ENCODE results near the gene B3GNT9. TPM values are rescaled to one million over a fixed set of nuclear protein-coding genes. Genes with fewer than 3 reads are reported as not detected.

B3GNT9 gene
- total RNA-seq, 4 donors from 2014 or later, result 2.5 to 4.0 (median 3.5) TPM

GRCh38 chr16:67165121-67166078, 14.6 kb upstream of the B3GNT9 start:
- Histone ChIP-seq H3K4me3 (peak overlapping the region in 2 of 4 donors; percentile 39 to 57), H3K27ac (peak overlapping the region in 2 of 4 donors; percentile 7 to 31), H3K9me3 (no peaks in the 10 kb centered on the region), H3K27me3 (peaks cover 0 to 3% of the 10 kb centered on the region in 2 donors), H3K36me3 (no peaks in the 10 kb centered on the region), H3K4me1 (peaks cover 14 to 64% (median 43%) of the 10 kb centered on the region in 4 donors)
- DNase-seq, result peak in 1 of 3 donors; percentile 48
- TF ChIP-seq POLR2A (IDR thresholded peaks at IDR 0.05), result no peak
- TF ChIP-seq, protein P1, sequence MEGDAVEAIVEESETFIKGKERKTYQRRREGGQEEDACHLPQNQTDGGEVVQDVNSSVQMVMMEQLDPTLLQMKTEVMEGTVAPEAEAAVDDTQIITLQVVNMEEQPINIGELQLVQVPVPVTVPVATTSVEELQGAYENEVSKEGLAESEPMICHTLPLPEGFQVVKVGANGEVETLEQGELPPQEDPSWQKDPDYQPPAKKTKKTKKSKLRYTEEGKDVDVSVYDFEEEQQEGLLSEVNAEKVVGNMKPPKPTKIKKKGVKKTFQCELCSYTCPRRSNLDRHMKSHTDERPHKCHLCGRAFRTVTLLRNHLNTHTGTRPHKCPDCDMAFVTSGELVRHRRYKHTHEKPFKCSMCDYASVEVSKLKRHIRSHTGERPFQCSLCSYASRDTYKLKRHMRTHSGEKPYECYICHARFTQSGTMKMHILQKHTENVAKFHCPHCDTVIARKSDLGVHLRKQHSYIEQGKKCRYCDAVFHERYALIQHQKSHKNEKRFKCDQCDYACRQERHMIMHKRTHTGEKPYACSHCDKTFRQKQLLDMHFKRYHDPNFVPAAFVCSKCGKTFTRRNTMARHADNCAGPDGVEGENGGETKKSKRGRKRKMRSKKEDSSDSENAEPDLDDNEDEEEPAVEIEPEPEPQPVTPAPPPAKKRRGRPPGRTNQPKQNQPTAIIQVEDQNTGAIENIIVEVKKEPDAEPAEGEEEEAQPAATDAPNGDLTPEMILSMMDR (IDR thresholded peaks at IDR 0.05), result no peak

GRCh38 chr16:67164599-67165061, 13.8 kb upstream of the B3GNT9 start, which contains the start of gene HSF4:
Gene HSF4, plus strand, starts transcription at chr16:67164745. Its CDS starts 67 bp downstream, at chr16:67164812.
- peaks cover 0 to 3% of the 10 kb centered on the region in 2 donors for H3K27me3 ChIP-seq
- DNase-seq, result peak in 2 of 3 donors; percentile 80 to 83
- peak within 1 kb of the TSS in 3 of 4 donors; percentile 7 to 66 (median 38) for H3K27ac ChIP-seq
- peak within 1 kb of the TSS; percentile 7 to 57 (median 38) for H3K4me3 ChIP-seq
- H3K4me1 ChIP-seq, result peaks cover 14 to 57% (median 35%) of the 10 kb centered on the region in 4 donors
- H3K9me3 ChIP-seq, result no peaks in the 10 kb centered on the region
- TF ChIP-seq, protein P1 (IDR thresholded peaks at IDR 0.05), result no peak
- TF ChIP-seq POLR2A (IDR thresholded peaks at IDR 0.05), result peak in 1 of 2 donors; percentile 43
- no peaks in the 10 kb centered on the region for H3K36me3 ChIP-seq

- no peak for DNase-seq
- peak overlapping the region in 3 of 4 donors; percentile 7 to 66 (median 31) for H3K27ac ChIP-seq
- no peak for TF ChIP-seq POLR2A (IDR thresholded peaks at IDR 0.05)
- TF ChIP-seq, protein P1 (IDR thresholded peaks at IDR 0.05), result no peak
- H3K36me3 ChIP-seq, result no peaks in the 10 kb centered on the region
- peak overlapping the region; percentile 7 to 57 (median 38) for H3K4me3 ChIP-seq
- H3K27me3 ChIP-seq, result peaks cover 0 to 3% of the 10 kb centered on the region in 2 donors
- peaks cover 14 to 53% (median 31%) of the 10 kb centered on the region in 4 donors for H3K4me1 ChIP-seq
- no peaks in the 10 kb centered on the region for H3K9me3 ChIP-seq
These were observed 13.3 kb upstream of the B3GNT9 start for GRCh38 chr16:67163999-67164558.

- Histone ChIP-seq H3K36me3 (no peaks in the 10 kb centered on the region), H3K27me3 (peaks cover 0 to 3% of the 10 kb centered on the region in 2 donors), H3K4me1 (peaks cover 14 to 56% (median 34%) of the 10 kb centered on the region in 4 donors), H3K4me3 (peak overlapping the region; percentile 7 to 57 (median 38)), H3K9me3 (no peaks in the 10 kb centered on the region), H3K27ac (peak overlapping the region in 3 of 4 donors; percentile 7 to 66 (median 38))
- DNase-seq, result peak in 2 of 3 donors; percentile 59 to 65
- no peak for TF ChIP-seq POLR2A (IDR thresholded peaks at IDR 0.05)
- TF ChIP-seq, protein P1 (IDR thresholded peaks at IDR 0.05), result peak in 1 of 6 experiments; percentile 2
These were observed 12.6 kb upstream of the B3GNT9 start for GRCh38 chr16:67163164-67163998.
